ENCODE data around the gene PPFIA1. TPM values are rescaled to one million over a fixed set of nuclear protein-coding genes. Genes with fewer than 3 reads are reported as not detected.

The PPFIA1 gene
- polyA plus RNA-seq, 1 of the 3 experiments (the other 2 are of a cell fraction) = 37.4 TPM

GRCh38 chr11:70422692-70423522 is 152.4 kb downstream of the PPFIA1 start:
- TF ChIP-seq FOSL2 (IDR thresholded peaks at IDR 0.05; ENCODE audit: borderline replicate concordance, low read depth) = no peak
- no peak for TF ChIP-seq CTCF (IDR thresholded peaks at IDR 0.05)
- TF ChIP-seq RFX5 (IDR thresholded peaks at IDR 0.05; ENCODE audit: low read length) = no peak
- no peak for TF ChIP-seq RCOR1 (IDR thresholded peaks at IDR 0.05; ENCODE audit: low read length)
- Histone ChIP-seq H3K9ac (no peak overlapping the region), H3F3A (replicated peaks; ENCODE audit: insufficient read depth) (peaks cover 12% of the 10 kb centered on the region), H3K36me3 (replicated peaks in 1 of 2; ENCODE audit: control insufficient read depth in 1 of 2, insufficient read depth in 2 of 2, low read length in 1 of 2) (peaks cover 65 to 75% of the 10 kb centered on the region in 2 experiments), H3K9me2 (no peaks in the 10 kb centered on the region), H2AFZ (ENCODE audit: low read depth) (no peak overlapping the region), H3K4me2 (no peak overlapping the region), H3K4me3 (ENCODE audit: low read depth in 2 of 2, low read length in 1 of 2) (no peak overlapping the region), H4K20me1 (ENCODE audit: insufficient read depth) (peaks cover 59% of the 10 kb centered on the region), H3K79me2 (ENCODE audit: insufficient read depth) (peaks cover 47% of the 10 kb centered on the region), H3K27me3 (ENCODE audit: insufficient read depth) (no peaks in the 10 kb centered on the region), H3K27ac (ENCODE audit: low read depth in 2 of 2, low read length in 1 of 2) (no peak overlapping the region; a peak in 1 of 4 replicates), H3K9me3 (no peaks in the 10 kb centered on the region), H3K4me1 (ENCODE audit: control insufficient read depth in 1 of 2, insufficient read depth in 2 of 2, low read depth in 1 of 2, low read length in 1 of 2) (no peaks in the 10 kb centered on the region; a peak in 1 of 4 replicates)
- no peak for DNase-seq
- 96% methylated on average over 32 of the region's 35 CpGs for WGBS (ENCODE audit: low lambda C conversion rate)
- ChIA-PET POLR2A (no interaction called here), CTCF (no interaction called here)

GRCh38 chr11:70423523-70424505 is 153.3 kb downstream of the PPFIA1 start:
- no peaks in the 10 kb centered on the region for H3K9me2 ChIP-seq
- no peak overlapping the region for H2AFZ ChIP-seq (ENCODE audit: low read depth)
- H3K79me2 ChIP-seq (ENCODE audit: insufficient read depth) = peaks cover 48% of the 10 kb centered on the region
- H3K27ac ChIP-seq (ENCODE audit: low read depth in 2 of 2, low read length in 1 of 2) = no peak overlapping the region; a peak in 1 of 4 replicates
- H3F3A ChIP-seq (replicated peaks; ENCODE audit: insufficient read depth) = peaks cover 12% of the 10 kb centered on the region
- TF ChIP-seq, protein P1, sequence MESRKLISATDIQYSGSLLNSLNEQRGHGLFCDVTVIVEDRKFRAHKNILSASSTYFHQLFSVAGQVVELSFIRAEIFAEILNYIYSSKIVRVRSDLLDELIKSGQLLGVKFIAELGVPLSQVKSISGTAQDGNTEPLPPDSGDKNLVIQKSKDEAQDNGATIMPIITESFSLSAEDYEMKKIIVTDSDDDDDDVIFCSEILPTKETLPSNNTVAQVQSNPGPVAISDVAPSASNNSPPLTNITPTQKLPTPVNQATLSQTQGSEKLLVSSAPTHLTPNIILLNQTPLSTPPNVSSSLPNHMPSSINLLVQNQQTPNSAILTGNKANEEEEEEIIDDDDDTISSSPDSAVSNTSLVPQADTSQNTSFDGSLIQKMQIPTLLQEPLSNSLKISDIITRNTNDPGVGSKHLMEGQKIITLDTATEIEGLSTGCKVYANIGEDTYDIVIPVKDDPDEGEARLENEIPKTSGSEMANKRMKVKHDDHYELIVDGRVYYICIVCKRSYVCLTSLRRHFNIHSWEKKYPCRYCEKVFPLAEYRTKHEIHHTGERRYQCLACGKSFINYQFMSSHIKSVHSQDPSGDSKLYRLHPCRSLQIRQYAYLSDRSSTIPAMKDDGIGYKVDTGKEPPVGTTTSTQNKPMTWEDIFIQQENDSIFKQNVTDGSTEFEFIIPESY (IDR thresholded peaks at IDR 0.05; ENCODE audit: borderline replicate concordance, low read depth) = no peak
- TF ChIP-seq, protein P2, sequence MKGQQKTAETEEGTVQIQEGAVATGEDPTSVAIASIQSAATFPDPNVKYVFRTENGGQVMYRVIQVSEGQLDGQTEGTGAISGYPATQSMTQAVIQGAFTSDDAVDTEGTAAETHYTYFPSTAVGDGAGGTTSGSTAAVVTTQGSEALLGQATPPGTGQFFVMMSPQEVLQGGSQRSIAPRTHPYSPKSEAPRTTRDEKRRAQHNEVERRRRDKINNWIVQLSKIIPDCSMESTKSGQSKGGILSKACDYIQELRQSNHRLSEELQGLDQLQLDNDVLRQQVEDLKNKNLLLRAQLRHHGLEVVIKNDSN (IDR thresholded peaks at IDR 0.05; ENCODE audit: borderline replicate concordance, low read depth) = no peak
- POLR2A ChIA-PET = no interaction called here
- no peak overlapping the region for H3K4me2 ChIP-seq
- no peaks in the 10 kb centered on the region for H3K9me3 ChIP-seq
- 94% methylated on average over 33 of the region's 34 CpGs for WGBS (ENCODE audit: low lambda C conversion rate)
- CTCF ChIA-PET = no interaction called here
- H3K27me3 ChIP-seq (ENCODE audit: insufficient read depth) = no peaks in the 10 kb centered on the region
- H3K9ac ChIP-seq = no peak overlapping the region
- H3K4me3 ChIP-seq (ENCODE audit: low read depth in 2 of 2, low read length in 1 of 2) = no peak overlapping the region
- peaks cover 60% of the 10 kb centered on the region for H4K20me1 ChIP-seq (ENCODE audit: insufficient read depth)
- DNase-seq = no peak
- no peaks in the 10 kb centered on the region for H3K4me1 ChIP-seq (ENCODE audit: control insufficient read depth in 1 of 2, insufficient read depth in 2 of 2, low read depth in 1 of 2, low read length in 1 of 2)
- H3K36me3 ChIP-seq (replicated peaks in 1 of 2; ENCODE audit: control insufficient read depth in 1 of 2, insufficient read depth in 2 of 2, low read length in 1 of 2) = peaks cover 64 to 70% of the 10 kb centered on the region in 2 experiments
